GM12864 (cell line): Measurements from ENCODE around the gene CEBPZ.

Source experiments
- DNase-seq: peaks from one replicate; pipeline ENCODE4 v3.0.0-alpha.2; 2011; ENCODE audit warnings: low read depth
- H3K4me3 ChIP-seq: 2 replicates; pipeline ENCODE4 v1.5.1; 2011; ENCODE audit warnings: mild to moderate bottlenecking, low read depth, low read length, control low read depth
- CTCF ChIP-seq: IDR thresholded peaks from 2 replicates; pipeline ENCODE4 v1.5.1; 2011; ENCODE audit warnings: low read depth, mild to moderate bottlenecking, moderate library complexity, low read length, control low read depth, inconsistent platforms; ENCODE audit errors: missing control alignments

The CEBPZ gene

GRCh38 chr2:37191747-37192146 is 39.6 kb downstream of the CEBPZ start:
- TF ChIP-seq CTCF: no peak
- no peak for DNase-seq
- no peak overlapping the region for H3K4me3 ChIP-seq

- no peak overlapping the region for H3K4me3 ChIP-seq
- no peak for TF ChIP-seq CTCF
- no peak for DNase-seq
Observed at GRCh38 chr2:37191253-37191652, 40.1 kb downstream of the CEBPZ start.

- no peak overlapping the region for H3K4me3 ChIP-seq
- TF ChIP-seq CTCF: no peak
- no peak for DNase-seq
Observed at GRCh38 chr2:37190290-37190689, 41.1 kb downstream of the CEBPZ start.

- no peak overlapping the region for H3K4me3 ChIP-seq
- TF ChIP-seq CTCF: no peak
- no peak for DNase-seq
Observed at GRCh38 chr2:37189452-37190153, 41.8 kb downstream of the CEBPZ start.

- H3K4me3 ChIP-seq: no peak within 1 kb of the TSS
- TF ChIP-seq CTCF: no peak
- DNase-seq: no peak
Observed at GRCh38 chr2:37188570-37188969, 42.8 kb downstream of the CEBPZ start, which contains the start of gene SULT6B1. Gene SULT6B1, minus strand, starts transcription at chr2:37188670. Its CDS starts 30 bp downstream, at chr2:37188640.

GRCh38 chr2:37181726-37182684 is 49.4 kb downstream of the CEBPZ start:
- no peak for TF ChIP-seq CTCF
- H3K4me3 ChIP-seq: no peak overlapping the region
- no peak for DNase-seq
